Immature natural killer cell (primary cell): ENCODE data around the gene NXPH2. TPM values are rescaled to one million over a fixed set of nuclear protein-coding genes. Genes with fewer than 3 reads are reported as not detected.

Source experiments
- DNase-seq, 3 donors: peaks; one replicate each; pipeline ENCODE4 v3.0.0; 2022; ENCODE audit warnings: mixed read lengths in 1 of 3
- H3K27ac Mint-ChIP-seq, 6 donors: one replicate each; pipeline ENCODE4 v1.8.0; 2020; ENCODE audit warnings: mixed read lengths in 6 of 6, mild to moderate bottlenecking in 5 of 6, inconsistent platforms in 4 of 6, moderate library complexity in 3 of 6
- H3K27me3 Mint-ChIP-seq, 3 donors: one replicate each; pipeline ENCODE4 v1.8.0; 2020 to 2021; ENCODE audit warnings: low read depth in 3 of 3, mild to moderate bottlenecking in 3 of 3, mixed read lengths in 3 of 3, moderate library complexity in 3 of 3, inconsistent platforms in 1 of 3
- H3K36me3 Mint-ChIP-seq, 3 donors: one replicate each; pipeline ENCODE4 v1.8.0; 2020; ENCODE audit warnings: mixed read lengths in 3 of 3, inconsistent platforms in 2 of 3, mild to moderate bottlenecking in 2 of 3
- H3K4me1 Mint-ChIP-seq, 2 donors: one replicate each; pipeline ENCODE4 v1.8.0; 2020; ENCODE audit warnings: inconsistent platforms in 2 of 2, mild to moderate bottlenecking in 2 of 2, mixed read lengths in 2 of 2, moderate library complexity in 1 of 2
- H3K4me3 Mint-ChIP-seq, 5 donors: one replicate each; pipeline ENCODE4 v1.8.0; 2020; ENCODE audit warnings: mild to moderate bottlenecking in 5 of 5, mixed read lengths in 5 of 5, inconsistent platforms in 3 of 5, moderate library complexity in 3 of 5
- H3K9me3 Mint-ChIP-seq, 6 donors: one replicate each; pipeline ENCODE4 v1.8.0; 2020; ENCODE audit warnings: mild to moderate bottlenecking in 6 of 6, mixed read lengths in 6 of 6, inconsistent platforms in 4 of 6, moderate library complexity in 3 of 6
- polyA plus RNA-seq, 3 donors: library from polyadenylated mRNA; unstranded; fragments of 300-500 nt; fragmentation: Illumina TruSeq; gene quantifications; one replicate each; pipeline ENCODE4 v1.2.3, GENCODE V29; 2021

The NXPH2 gene
- polyA plus RNA-seq, 3 donors from 2014 or later: not detected

DNA sequence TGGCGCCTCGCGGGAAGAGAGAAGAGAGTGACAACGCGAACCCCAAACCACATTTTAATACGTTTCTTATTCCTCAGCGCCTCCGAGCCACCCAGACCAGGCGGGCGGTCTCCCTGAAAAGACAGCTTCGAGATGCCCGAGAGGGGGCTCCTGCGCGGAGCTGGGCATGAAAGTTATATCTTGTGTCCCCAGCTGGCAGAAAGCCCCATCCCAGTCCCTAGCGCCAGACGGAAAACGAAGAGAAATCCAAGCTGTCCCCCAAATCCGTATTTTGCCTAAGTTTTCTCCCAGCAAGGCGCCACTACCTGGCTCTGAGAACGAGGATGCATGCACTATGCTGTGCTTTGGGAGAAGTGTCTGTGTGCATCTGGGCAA lies 797 bp downstream of the NXPH2 start:
- no peaks in the 10 kb centered on the region for H3K4me1 Mint-ChIP-seq
- H3K4me3 Mint-ChIP-seq: no peak overlapping the region
- H3K9me3 Mint-ChIP-seq: peaks cover 0 to 12% (median under 1%) of the 10 kb centered on the region in 6 donors
- DNase-seq: no peak
- H3K27ac Mint-ChIP-seq: no peak overlapping the region
- H3K27me3 Mint-ChIP-seq: peaks cover 8 to 13% (median 11%) of the 10 kb centered on the region in 3 donors
- H3K36me3 Mint-ChIP-seq: peaks cover 0 to 6% (median 4%) of the 10 kb centered on the region in 3 donors

DNA sequence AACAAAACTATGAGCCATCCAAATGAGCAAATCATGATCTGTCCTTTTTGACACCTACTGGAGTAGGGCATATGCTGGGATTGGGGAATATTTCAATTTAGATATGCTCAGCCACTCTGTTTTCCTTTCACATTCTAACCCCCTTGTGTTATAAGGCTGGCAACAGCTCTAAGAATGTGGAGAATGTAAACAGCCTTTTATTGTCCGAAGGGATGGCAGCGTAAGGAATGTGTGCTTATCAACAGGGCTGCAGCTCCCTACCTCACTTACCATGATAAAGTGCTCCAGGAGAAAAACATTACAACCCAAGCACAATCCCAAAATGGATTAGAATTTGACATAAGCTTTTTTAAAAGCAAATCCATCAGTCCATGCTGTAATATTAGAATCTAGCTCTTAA lies 2.2 kb downstream of the NXPH2 start:
- H3K27ac Mint-ChIP-seq: no peak overlapping the region
- DNase-seq: no peak
- H3K4me1 Mint-ChIP-seq: no peaks in the 10 kb centered on the region
- peaks cover 8 to 13% (median 9%) of the 10 kb centered on the region in 3 donors for H3K27me3 Mint-ChIP-seq
- peaks cover 0 to 6% (median 4%) of the 10 kb centered on the region in 3 donors for H3K36me3 Mint-ChIP-seq
- peaks cover 0 to 12% (median under 1%) of the 10 kb centered on the region in 6 donors for H3K9me3 Mint-ChIP-seq
- H3K4me3 Mint-ChIP-seq: no peak overlapping the region

DNA sequence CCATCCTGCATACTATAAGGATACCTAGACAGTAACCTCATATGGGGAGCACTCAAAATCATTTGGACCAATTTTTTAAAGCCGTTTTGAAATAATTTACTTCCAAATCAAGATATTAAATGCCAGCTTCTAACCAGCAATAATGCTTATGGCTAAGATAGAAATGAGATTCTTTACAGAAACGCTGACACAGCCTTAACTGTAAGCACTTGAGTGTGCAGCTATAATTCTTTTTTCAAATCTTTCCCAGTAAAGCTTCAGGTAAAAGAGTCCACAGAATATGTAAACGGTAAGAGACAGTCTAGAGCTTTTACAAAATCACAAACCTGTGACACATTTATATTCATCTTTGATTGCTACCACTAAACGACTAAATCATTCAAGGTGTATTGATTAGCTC lies 4.5 kb downstream of the NXPH2 start:
- Mint-ChIP-seq H3K27me3 (peaks cover 8 to 10% (median 9%) of the 10 kb centered on the region in 3 donors), H3K4me1 (no peaks in the 10 kb centered on the region), H3K9me3 (peaks cover 0 to 12% (median 1%) of the 10 kb centered on the region in 6 donors), H3K36me3 (peaks cover 0 to 6% (median 4%) of the 10 kb centered on the region in 3 donors), H3K4me3 (no peak overlapping the region), H3K27ac (no peak overlapping the region)
- no peak for DNase-seq

DNA sequence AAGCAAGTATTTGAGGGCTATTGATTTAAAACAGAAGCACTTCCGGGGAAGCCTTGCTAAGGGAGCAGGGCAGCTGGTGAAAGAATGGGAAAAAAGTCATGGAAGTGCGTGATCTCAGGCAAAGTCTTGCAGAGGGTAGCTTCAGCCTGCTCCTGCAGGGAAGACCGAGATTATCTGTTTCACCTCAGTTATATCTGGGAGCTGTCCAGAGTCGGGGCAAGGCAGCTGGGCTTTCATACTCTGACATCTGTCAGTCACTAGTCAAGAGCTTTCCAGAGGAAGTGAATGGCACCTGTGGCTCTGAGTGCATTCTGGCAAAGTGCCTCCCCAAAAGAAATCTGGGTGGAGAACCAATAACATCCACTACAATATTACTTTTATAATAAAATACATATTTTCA lies 8.7 kb downstream of the NXPH2 start:
- no peaks in the 10 kb centered on the region for H3K36me3 Mint-ChIP-seq
- H3K9me3 Mint-ChIP-seq: peaks cover 0 to 3% (median under 1%) of the 10 kb centered on the region in 6 donors
- DNase-seq: no peak
- no peak overlapping the region for H3K4me3 Mint-ChIP-seq
- H3K27ac Mint-ChIP-seq: no peak overlapping the region
- H3K4me1 Mint-ChIP-seq: no peaks in the 10 kb centered on the region
- H3K27me3 Mint-ChIP-seq: no peaks in the 10 kb centered on the region

DNA sequence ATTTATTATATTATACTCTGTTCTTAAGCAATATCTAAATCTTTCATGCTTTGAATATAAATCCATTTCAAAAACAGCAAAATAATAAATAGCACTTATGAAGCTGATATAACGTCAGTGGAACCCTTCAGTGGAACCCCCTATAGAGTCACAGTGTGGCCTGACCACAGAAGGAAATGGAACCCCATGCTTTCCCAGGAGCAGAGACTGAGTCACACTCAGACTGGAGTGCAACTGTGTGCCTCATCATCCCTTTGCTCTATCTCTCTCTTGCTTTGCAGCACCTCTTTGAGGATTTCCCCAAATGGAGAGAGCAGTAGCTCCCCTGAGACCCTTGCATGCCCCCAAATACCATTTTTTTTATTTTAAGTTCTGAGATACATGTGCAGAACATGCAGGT lies 13.1 kb downstream of the NXPH2 start:
- no peak for DNase-seq
- Mint-ChIP-seq H3K36me3 (no peaks in the 10 kb centered on the region), H3K27me3 (no peaks in the 10 kb centered on the region), H3K4me1 (no peaks in the 10 kb centered on the region), H3K4me3 (no peak overlapping the region), H3K27ac (no peak overlapping the region), H3K9me3 (peaks cover 0 to 5% (median 2%) of the 10 kb centered on the region in 6 donors)

DNA sequence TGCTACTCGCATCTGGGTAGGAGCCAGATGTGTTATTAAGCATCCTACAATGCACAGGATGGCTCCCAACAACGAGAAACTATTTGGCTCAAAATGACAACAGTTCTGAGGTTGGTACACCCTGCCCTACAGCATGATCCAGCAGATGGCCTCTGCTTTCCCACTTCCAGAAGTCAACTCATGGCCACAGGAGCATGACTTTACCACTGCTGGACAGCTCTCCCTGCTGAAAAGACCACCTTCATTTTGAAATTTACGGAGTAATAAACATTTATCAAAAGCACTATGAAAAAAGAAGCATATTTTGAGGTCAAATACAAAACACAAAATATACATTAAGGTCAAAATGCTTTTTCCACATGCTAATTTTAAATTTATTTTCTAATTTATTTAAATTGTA lies 13.7 kb downstream of the NXPH2 start:
- Mint-ChIP-seq H3K4me3 (no peak overlapping the region), H3K27ac (no peak overlapping the region), H3K36me3 (no peaks in the 10 kb centered on the region), H3K9me3 (peaks cover 0 to 5% (median 2%) of the 10 kb centered on the region in 6 donors), H3K4me1 (no peaks in the 10 kb centered on the region), H3K27me3 (no peaks in the 10 kb centered on the region)
- DNase-seq: no peak

DNA sequence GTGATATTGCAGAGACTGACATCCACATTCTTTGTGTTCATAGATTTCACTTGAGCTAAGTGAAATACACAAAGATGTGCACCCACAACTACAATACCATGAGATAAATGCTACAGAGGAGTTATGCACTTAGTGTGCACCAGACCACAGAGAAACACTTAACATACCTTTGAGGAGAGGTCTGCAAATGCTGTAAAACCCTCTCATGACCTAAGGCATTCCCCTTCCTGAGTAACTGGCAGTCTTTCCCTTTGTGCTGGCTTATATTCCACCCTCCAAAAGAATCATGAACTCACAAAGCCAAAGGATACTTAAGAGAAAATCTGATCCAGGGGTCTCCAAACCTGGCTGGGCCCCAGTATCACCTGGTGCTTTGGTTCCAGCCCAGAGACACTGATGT lies 16.2 kb downstream of the NXPH2 start:
- no peak for DNase-seq
- Mint-ChIP-seq H3K36me3 (no peaks in the 10 kb centered on the region), H3K27ac (no peak overlapping the region), H3K9me3 (peaks cover 0 to 13% (median 3%) of the 10 kb centered on the region in 6 donors), H3K27me3 (no peaks in the 10 kb centered on the region), H3K4me1 (no peaks in the 10 kb centered on the region), H3K4me3 (no peak overlapping the region)

DNA sequence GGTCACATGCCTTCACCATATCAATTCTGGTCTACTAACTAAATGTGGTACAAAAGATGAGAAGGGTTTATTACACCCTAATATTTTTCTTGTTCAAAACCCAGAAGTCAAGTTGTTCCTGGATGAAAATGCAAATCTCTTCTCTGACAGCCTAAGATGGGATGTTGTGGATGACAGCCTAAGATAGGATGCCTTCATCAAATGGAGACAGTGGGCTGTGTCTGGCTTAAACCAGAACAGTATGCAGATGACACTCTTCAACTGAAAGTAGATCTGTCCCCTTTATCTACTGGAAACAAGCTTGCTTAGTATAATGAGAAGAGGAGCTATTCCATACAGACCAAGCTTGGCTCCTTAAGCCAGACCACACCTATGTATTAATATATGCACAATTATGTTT lies 17.7 kb downstream of the NXPH2 start:
- DNase-seq: no peak
- Mint-ChIP-seq H3K36me3 (no peaks in the 10 kb centered on the region), H3K27ac (no peak overlapping the region), H3K4me1 (no peaks in the 10 kb centered on the region), H3K4me3 (no peak overlapping the region), H3K9me3 (peaks cover 0 to 13% (median 4%) of the 10 kb centered on the region in 6 donors), H3K27me3 (no peaks in the 10 kb centered on the region)

DNA sequence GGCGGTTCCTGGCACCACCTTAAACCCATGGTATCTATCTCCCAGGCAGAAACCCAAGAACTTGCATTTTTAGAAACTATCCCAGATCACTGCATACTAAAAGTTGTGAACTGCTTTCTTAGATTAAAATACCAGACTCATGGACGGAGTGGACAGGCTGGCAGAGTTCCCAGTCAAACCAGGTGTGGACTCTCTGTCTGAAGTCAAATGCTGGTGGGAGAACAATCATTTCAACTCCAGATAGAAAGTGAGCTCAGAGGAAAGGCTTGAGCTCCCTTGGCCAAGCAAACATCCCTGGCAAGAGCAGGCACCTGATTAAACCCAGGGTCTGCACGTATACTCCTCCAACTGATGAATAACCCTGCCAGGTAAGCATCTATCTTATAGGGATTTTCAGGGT lies 19.5 kb downstream of the NXPH2 start:
- Mint-ChIP-seq H3K36me3 (no peaks in the 10 kb centered on the region), H3K27me3 (no peaks in the 10 kb centered on the region), H3K9me3 (peaks cover 0 to 13% (median 4%) of the 10 kb centered on the region in 6 donors), H3K4me1 (no peaks in the 10 kb centered on the region), H3K27ac (no peak overlapping the region), H3K4me3 (no peak overlapping the region)
- no peak for DNase-seq

DNA sequence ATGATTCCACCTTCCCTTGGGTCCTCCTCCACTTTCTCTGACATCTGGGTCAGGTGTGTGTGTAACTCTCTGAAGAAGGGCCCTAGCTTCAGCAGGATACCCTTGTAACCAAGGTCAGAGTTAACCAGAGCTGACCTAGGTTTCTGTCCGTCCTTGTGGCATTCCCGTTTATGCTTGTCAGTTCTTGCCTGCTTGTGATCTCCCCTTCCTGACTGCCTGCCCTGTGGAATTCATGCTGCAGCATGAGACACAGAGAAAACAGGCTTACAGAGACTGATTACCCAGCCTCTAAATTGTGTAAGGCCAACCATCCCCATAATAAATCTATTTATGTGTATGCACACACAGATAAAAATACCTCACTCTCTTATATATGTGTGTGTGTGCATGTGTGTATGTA lies 22.8 kb downstream of the NXPH2 start:
- Mint-ChIP-seq H3K27me3 (no peaks in the 10 kb centered on the region), H3K4me3 (no peak overlapping the region), H3K36me3 (no peaks in the 10 kb centered on the region), H3K4me1 (no peaks in the 10 kb centered on the region), H3K9me3 (peaks cover 0 to 13% (median 4%) of the 10 kb centered on the region in 6 donors), H3K27ac (no peak overlapping the region)
- DNase-seq: no peak

DNA sequence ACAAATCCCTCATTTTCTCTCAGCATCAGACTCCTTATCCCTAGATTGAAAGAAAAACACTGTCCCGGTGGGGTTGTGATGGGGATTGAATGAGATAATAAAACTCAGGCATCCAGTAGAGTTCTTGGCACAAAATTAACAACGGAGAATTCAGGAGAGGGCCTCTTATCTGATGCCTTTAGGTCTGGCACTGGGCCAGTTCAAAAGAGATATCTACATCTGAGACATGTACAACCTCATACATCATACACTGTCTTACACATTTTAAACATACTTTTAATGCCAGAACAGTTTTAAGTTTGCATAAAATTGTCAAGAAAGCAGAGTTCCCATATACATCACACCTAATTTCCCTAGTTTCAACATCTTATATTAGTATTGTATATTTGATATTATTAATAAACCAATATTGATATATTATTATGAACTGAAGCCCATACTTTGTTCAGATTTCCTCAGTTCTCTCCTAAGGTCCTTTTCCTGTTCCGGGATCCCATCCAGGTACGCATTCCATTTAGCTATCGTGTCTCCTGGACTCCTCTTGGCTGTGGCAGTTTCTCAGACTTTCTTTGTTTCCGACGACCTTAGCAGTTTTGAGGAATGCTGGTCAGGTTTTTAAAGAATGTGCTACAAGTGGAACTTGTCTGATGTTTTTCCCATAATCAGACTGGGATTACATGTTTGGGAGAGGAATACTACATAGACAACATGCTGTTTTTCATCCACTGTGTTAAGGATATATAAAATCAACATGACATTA lies 27.8 kb downstream of the NXPH2 start:
- Mint-ChIP-seq H3K4me1 (no peaks in the 10 kb centered on the region), H3K27ac (no peak overlapping the region), H3K27me3 (peaks cover 0 to 4% (median 0%) of the 10 kb centered on the region in 3 donors), H3K4me3 (no peak overlapping the region), H3K36me3 (no peaks in the 10 kb centered on the region), H3K9me3 (peaks cover 0 to 6% (median 0%) of the 10 kb centered on the region in 6 donors)
- DNase-seq: no peak

DNA sequence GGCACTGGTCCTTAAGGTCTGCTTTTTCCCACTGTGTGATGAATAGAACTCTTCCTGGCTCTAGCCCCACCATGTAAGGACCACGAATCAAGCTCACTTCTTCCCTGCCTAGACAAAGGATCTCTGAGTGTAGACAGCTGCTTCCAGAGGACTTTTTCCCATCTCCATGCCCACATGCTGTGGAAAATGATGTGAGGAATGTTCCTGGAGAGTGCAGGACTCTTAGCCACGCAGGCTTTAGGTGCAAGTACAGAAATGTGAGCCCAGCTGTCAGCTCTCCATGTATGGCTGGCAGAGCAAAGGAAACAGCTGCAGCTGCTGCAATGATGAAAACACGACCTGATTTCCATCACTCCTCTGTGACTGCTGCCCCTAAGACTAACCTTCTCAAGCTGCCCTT lies 35.5 kb downstream of the NXPH2 start:
- peaks cover 0 to 3% (median 0%) of the 10 kb centered on the region in 6 donors for H3K9me3 Mint-ChIP-seq
- H3K27me3 Mint-ChIP-seq: peaks cover 0 to 6% (median 2%) of the 10 kb centered on the region in 3 donors
- H3K36me3 Mint-ChIP-seq: no peaks in the 10 kb centered on the region
- no peak overlapping the region for H3K4me3 Mint-ChIP-seq
- DNase-seq: no peak
- H3K27ac Mint-ChIP-seq: no peak overlapping the region
- H3K4me1 Mint-ChIP-seq: no peaks in the 10 kb centered on the region

DNA sequence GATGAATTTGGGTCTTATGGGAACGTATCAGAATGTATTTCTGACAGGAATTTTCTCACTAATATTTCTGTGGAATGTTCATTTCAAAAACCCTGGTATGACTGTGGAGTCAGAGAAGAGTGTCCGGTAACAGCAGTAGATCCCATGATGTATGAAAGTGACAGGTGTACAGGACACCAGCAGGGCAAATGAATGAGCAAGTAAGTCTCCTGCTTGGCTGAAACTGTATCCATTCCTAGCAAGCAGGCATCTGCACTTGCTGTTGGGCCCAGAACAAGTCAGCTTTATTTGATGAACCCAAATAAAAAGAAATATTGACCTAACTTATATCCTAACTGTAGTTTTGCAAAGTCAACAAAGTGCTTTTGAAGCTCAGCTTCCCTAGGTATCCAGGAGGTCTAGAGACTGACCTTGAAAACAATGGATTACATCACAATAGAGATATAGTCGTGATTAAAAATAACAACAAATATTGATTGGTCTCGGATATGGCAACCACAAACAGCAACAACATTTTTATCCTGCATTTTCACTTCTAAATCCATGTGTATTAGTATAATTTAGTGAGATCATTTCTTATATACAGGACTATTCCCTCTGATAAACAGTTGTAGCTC lies 37.6 kb downstream of the NXPH2 start:
- no peak overlapping the region for H3K27ac Mint-ChIP-seq
- H3K36me3 Mint-ChIP-seq: no peaks in the 10 kb centered on the region
- no peaks in the 10 kb centered on the region for H3K4me1 Mint-ChIP-seq
- no peak overlapping the region for H3K4me3 Mint-ChIP-seq
- H3K9me3 Mint-ChIP-seq: peaks cover 0 to 7% (median under 1%) of the 10 kb centered on the region in 6 donors
- DNase-seq: no peak
- peaks cover 0 to 2% (median 2%) of the 10 kb centered on the region in 3 donors for H3K27me3 Mint-ChIP-seq

DNA sequence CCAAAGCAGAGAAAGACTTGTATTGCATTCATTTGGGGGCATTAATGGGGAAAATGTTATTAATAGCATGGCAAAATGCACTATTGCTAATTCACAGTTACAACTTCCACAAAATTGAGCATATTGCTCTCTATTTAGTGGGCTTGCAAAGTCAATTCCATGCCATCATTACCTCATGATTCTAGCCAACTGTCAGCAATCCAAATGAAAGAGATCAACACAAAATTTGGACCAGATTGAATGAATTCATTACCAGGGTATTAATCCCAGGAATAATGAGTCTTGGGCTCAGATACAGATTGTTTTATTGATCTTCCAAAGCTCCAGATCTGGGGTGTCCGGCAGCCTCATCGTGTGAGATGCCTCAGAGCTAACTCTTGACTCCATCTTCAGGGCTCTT lies 38.3 kb downstream of the NXPH2 start:
- no peak overlapping the region for H3K4me3 Mint-ChIP-seq
- no peak for DNase-seq
- H3K4me1 Mint-ChIP-seq: no peaks in the 10 kb centered on the region
- peaks cover 0 to 7% (median 6%) of the 10 kb centered on the region in 6 donors for H3K9me3 Mint-ChIP-seq
- H3K27me3 Mint-ChIP-seq: peaks cover 0 to 2% (median 2%) of the 10 kb centered on the region in 3 donors
- no peaks in the 10 kb centered on the region for H3K36me3 Mint-ChIP-seq
- no peak overlapping the region for H3K27ac Mint-ChIP-seq
